Measurements from ENCODE around the gene F10.

Gene F10

DNA sequence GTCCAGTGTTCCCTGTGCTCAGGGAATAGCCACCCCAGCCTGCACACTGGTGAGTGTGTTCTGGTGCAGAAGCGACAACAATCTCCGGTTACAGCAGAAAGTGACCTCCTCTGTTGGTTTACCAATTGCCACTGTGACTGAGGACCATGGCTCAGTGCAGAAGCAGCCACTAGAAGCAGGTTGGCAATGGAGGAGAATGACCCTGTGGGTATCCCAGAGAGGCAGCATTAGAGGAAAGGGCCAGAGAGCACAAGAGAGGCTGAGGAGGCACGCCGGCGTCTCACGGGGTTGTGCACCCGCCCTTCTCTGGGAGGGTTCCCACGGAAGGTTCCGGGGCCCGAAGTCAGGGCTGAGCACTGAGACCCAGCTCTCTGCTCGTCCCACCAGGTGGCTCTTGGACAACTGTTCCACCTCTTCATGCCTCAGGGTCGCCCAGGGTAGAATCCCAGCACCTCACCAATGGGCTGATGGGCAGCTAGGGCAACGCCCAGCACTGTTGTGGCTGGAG, 49.9 kb downstream of the F10 start:
- no peaks in the 10 kb centered on the region for H3K9me3 ChIP-seq
- H3K36me3 ChIP-seq = peaks cover 39% of the 10 kb centered on the region
- no peak overlapping the region for H3K4me3 ChIP-seq (ENCODE audit: low read depth in 1 of 2, low read length in 1 of 2)
- TF ChIP-seq CTCF (IDR thresholded peaks at IDR 0.05) = no peak
- H3K27me3 ChIP-seq = no peaks in the 10 kb centered on the region
- H3K27ac ChIP-seq = no peak overlapping the region
- H3K4me1 ChIP-seq (ENCODE audit: control insufficient read depth in 1 of 2, insufficient read depth in 1 of 2, low read depth in 1 of 2, low read length in 1 of 2) = no peaks in the 10 kb centered on the region

GRCh38 chr13:113176280-113176679, 53.7 kb downstream of the F10 start:
- Histone ChIP-seq H3K27me3 (no peaks in the 10 kb centered on the region), H3K4me1 (ENCODE audit: control insufficient read depth in 1 of 2, insufficient read depth in 1 of 2, low read depth in 1 of 2, low read length in 1 of 2) (no peaks in the 10 kb centered on the region), H3K27ac (no peak overlapping the region)

DNA sequence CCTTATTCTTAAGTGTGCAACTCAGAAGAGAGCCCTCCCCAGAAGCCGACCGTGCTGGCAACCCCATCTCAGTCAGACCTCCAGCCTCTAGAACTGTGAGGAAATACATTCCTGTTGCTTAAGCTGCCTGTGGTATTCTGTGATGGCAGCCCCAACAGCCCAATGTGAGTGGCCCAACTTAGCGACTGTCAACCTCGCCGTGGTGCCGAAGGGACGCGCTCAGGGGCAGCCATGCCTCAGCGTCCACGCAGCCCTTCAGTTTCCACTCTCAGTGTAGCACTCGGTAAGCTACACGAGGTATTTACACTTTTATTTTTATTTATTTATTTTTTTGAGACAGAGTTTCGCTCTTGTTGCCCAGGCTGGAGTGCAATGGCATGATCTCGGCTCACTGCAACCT, 54.2 kb downstream of the F10 start:
- Histone ChIP-seq H3K4me1 (ENCODE audit: control insufficient read depth in 1 of 2, insufficient read depth in 1 of 2, low read depth in 1 of 2, low read length in 1 of 2) (no peaks in the 10 kb centered on the region), H3K27me3 (no peaks in the 10 kb centered on the region), H3K27ac (no peak overlapping the region), H3K9me3 (no peaks in the 10 kb centered on the region), H3K36me3 (peaks cover 68% of the 10 kb centered on the region), H3K4me3 (ENCODE audit: low read depth in 1 of 2, low read length in 1 of 2) (no peak overlapping the region)
- no peak for TF ChIP-seq CTCF (IDR thresholded peaks at IDR 0.05)

More at GRCh38 chr13:113176280-113176679, 53.7 kb downstream of the F10 start:
- no peak for TF ChIP-seq CTCF (IDR thresholded peaks at IDR 0.05)
- peaks cover 72% of the 10 kb centered on the region for H3K36me3 ChIP-seq
- H3K9me3 ChIP-seq = no peaks in the 10 kb centered on the region
- no peak overlapping the region for H3K4me3 ChIP-seq (ENCODE audit: low read depth in 1 of 2, low read length in 1 of 2)

DNA sequence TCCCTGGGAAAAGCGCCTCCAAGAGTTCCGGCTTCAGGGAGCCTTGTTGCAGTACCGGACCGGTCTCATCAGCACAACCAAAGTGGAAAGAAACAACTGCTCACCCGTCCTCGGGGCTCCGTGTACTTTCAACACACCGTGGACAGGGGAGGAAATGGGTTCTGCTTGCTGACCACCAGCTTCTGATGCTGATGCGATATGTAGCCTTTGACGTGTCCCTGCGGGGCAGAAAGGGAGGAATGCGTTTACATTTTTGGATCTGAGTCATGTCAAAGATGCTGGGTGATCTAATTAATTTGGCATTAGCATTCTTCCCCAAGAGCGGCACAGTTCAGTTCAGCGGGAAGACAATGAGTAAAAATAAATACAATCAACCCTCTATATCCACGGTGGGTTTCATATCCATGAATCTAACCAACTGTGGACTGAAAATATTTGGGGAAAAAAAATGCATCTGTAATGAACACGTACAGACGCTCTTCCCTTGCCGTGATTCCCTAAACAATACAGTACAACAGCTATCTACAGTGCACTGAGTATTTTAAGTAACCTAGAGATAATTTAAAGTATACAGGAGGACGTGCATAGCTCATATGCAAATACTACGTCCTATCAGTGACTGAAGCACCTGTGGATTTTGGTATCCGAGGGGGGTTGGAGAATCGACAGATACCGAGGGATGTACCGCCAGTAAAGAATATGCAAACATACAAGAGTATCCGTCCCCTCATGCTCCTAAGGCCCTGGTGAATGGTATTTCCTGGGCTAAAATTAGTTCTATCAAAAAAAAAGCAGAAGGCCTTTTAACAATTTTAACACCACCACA, 55.7 kb downstream of the F10 start:
- H3K27ac ChIP-seq = no peak overlapping the region

GRCh38 chr13:113178896-113179167, 56.2 kb downstream of the F10 start:
- H3K4me1 ChIP-seq (ENCODE audit: control insufficient read depth in 1 of 2, insufficient read depth in 1 of 2, low read depth in 1 of 2, low read length in 1 of 2) = no peaks in the 10 kb centered on the region

More for the DNA sequence above, 55.7 kb downstream of the F10 start:
- Histone ChIP-seq H3K36me3 (peaks cover 69% of the 10 kb centered on the region), H3K4me3 (ENCODE audit: low read depth in 1 of 2, low read length in 1 of 2) (no peak overlapping the region), H3K4me1 (ENCODE audit: control insufficient read depth in 1 of 2, insufficient read depth in 1 of 2, low read depth in 1 of 2, low read length in 1 of 2) (no peaks in the 10 kb centered on the region), H3K27me3 (no peaks in the 10 kb centered on the region), H3K9me3 (no peaks in the 10 kb centered on the region)
- TF ChIP-seq CTCF (IDR thresholded peaks at IDR 0.05) = no peak

More at GRCh38 chr13:113178896-113179167, 56.2 kb downstream of the F10 start:
- peaks cover 72% of the 10 kb centered on the region for H3K36me3 ChIP-seq
- H3K9me3 ChIP-seq = no peaks in the 10 kb centered on the region
- TF ChIP-seq CTCF (IDR thresholded peaks at IDR 0.05) = no peak
- H3K27ac ChIP-seq = no peak overlapping the region
- H3K27me3 ChIP-seq = no peaks in the 10 kb centered on the region
- H3K4me3 ChIP-seq (ENCODE audit: low read depth in 1 of 2, low read length in 1 of 2) = no peak overlapping the region
